Thyroid gland (tissue), 4 donors: Measurements from ENCODE around the gene GRM1.

Experiments
- CTCF ChIP-seq, 6 experiments: fragments of 200-600 bp in 3 of 6; fragments of 450-650 bp in 3 of 6; sonication (generic) in 3 of 6; IDR thresholded peaks; one replicate each; pipeline ENCODE4 v1.5.1; 2016 to 2019; ENCODE audit warnings: antibody characterized with exemption in 6 of 6, mild to moderate bottlenecking in 2 of 6, inconsistent platforms in 1 of 6, moderate library complexity in 1 of 6
- POLR2A ChIP-seq, 2 donors: fragments of 450-650 bp; IDR thresholded peaks; one replicate each; pipeline ENCODE4 v1.6.1; 2017; ENCODE audit warnings: antibody characterized with exemption in 2 of 2, mild to moderate bottlenecking in 2 of 2, moderate library complexity in 1 of 2

GRCh38 chr6:146135167-146135566 lies 106.3 kb downstream of the GRM1 start:
- TF ChIP-seq CTCF (IDR thresholded peaks at IDR 0.05) = no peak
- TF ChIP-seq POLR2A (IDR thresholded peaks at IDR 0.05) = no peak
